ENCODE data around the gene AK8.

Gene AK8

GRCh38 chr9:132797861-132798659 lies 80.0 kb downstream of the AK8 start:
- no peak for DNase-seq (ENCODE audit: low read depth, low spot score)
- no peak overlapping the region for H3K4me3 ChIP-seq (ENCODE audit: low read depth, low read length)
- TF ChIP-seq CTCF (IDR thresholded peaks at IDR 0.05; ENCODE audit: low read depth, low read length): no peak
- in situ Hi-C loops (cut with HindIII; ENCODE audit: low sequenced_read_pairs): no loop called here

GRCh38 chr9:132795511-132796303 lies 82.4 kb downstream of the AK8 start:
- H3K4me3 ChIP-seq (ENCODE audit: low read depth, low read length): no peak overlapping the region
- no peak for DNase-seq (ENCODE audit: low read depth, low spot score)
- TF ChIP-seq CTCF (IDR thresholded peaks at IDR 0.05; ENCODE audit: low read depth, low read length): no peak
- in situ Hi-C loops (cut with HindIII; ENCODE audit: low sequenced_read_pairs): no loop called here

GRCh38 chr9:132794730-132795380 lies 83.2 kb downstream of the AK8 start:
- H3K4me3 ChIP-seq (ENCODE audit: low read depth, low read length): no peak overlapping the region
- in situ Hi-C loops (cut with HindIII; ENCODE audit: low sequenced_read_pairs): no loop called here
- no peak for TF ChIP-seq CTCF (IDR thresholded peaks at IDR 0.05; ENCODE audit: low read depth, low read length)
- no peak for DNase-seq (ENCODE audit: low read depth, low spot score)

GRCh38 chr9:132793606-132794580 lies 84.2 kb downstream of the AK8 start:
- in situ Hi-C loops (cut with HindIII; ENCODE audit: low sequenced_read_pairs): no loop called here
- TF ChIP-seq CTCF (IDR thresholded peaks at IDR 0.05; ENCODE audit: low read depth, low read length): no peak
- no peak for DNase-seq (ENCODE audit: low read depth, low spot score)

GRCh38 chr9:132792547-132792946 lies 85.5 kb downstream of the AK8 start:
- TF ChIP-seq CTCF (IDR thresholded peaks at IDR 0.05; ENCODE audit: low read depth, low read length): no peak
- no peak overlapping the region for H3K4me3 ChIP-seq (ENCODE audit: low read depth, low read length)
- in situ Hi-C loops (cut with HindIII; ENCODE audit: low sequenced_read_pairs): no loop called here
- no peak for DNase-seq (ENCODE audit: low read depth, low spot score)

More at GRCh38 chr9:132793606-132794580, 84.2 kb downstream of the AK8 start:
- no peak overlapping the region for H3K4me3 ChIP-seq (ENCODE audit: low read depth, low read length)

All from astrocyte of the spinal cord (primary cell).